Stimulated activated CD4-positive, alpha-beta T cell treated with anti-CD3 and anti-CD28 coated beads, Interleukin-1b, Interleukin-23, amount 100 ng/mL, for 24 hours (primary cell): Measurements from ENCODE around the gene GRAMD2A.
"Not testable (repeated sequence)": the region's sequence is repeated elsewhere in the genome, so short reads cannot be mapped to it uniquely, and the experiment has no call there.

ENCODE experiments used
- DNase-seq, 4 experiments: peaks; one replicate each; pipeline ENCODE4 v3.0.0-alpha.2; 2020; ENCODE audit warnings: low read depth in 4 of 4, low spot score in 1 of 4

Gene GRAMD2A

GRCh38 chr15:72189250-72189902 is 8.2 kb downstream of the GRAMD2A start:
- DNase-seq = no peak

- DNase-seq = no peak
Observed at GRCh38 chr15:72184165-72184811, 13.3 kb downstream of the GRAMD2A start.

GRCh38 chr15:72183781-72184164 is 13.8 kb downstream of the GRAMD2A start:
- DNase-seq = no peak

- no peak for DNase-seq
Observed at GRCh38 chr15:72182673-72183072, 14.9 kb downstream of the GRAMD2A start.

- no peak for DNase-seq
Observed at GRCh38 chr15:72182244-72182643, 15.3 kb downstream of the GRAMD2A start.

GRCh38 chr15:72180761-72181324 is 16.7 kb downstream of the GRAMD2A start:
- DNase-seq = no peak

GRCh38 chr15:72179950-72180581 is 17.5 kb downstream of the GRAMD2A start:
- no peak for DNase-seq

GRCh38 chr15:72178976-72179585 is 18.5 kb downstream of the GRAMD2A start:
- DNase-seq = no peak

- no peak for DNase-seq
Observed at GRCh38 chr15:72176743-72177142, 20.8 kb downstream of the GRAMD2A start.

- DNase-seq = no peak
Observed at GRCh38 chr15:72176159-72176558, 21.4 kb downstream of the GRAMD2A start.

- DNase-seq = no peak
Observed at GRCh38 chr15:72175186-72176044, 22.2 kb downstream of the GRAMD2A start.

- DNase-seq = no peak
Observed at GRCh38 chr15:72174551-72175165, 22.9 kb downstream of the GRAMD2A start.

- DNase-seq = no peak
Observed at GRCh38 chr15:72173864-72174550, 23.6 kb downstream of the GRAMD2A start.

- DNase-seq = no peak
Observed at GRCh38 chr15:72173401-72173800, 24.2 kb downstream of the GRAMD2A start.

GRCh38 chr15:72172796-72173195 is 24.8 kb downstream of the GRAMD2A start:
- no peak for DNase-seq

- not testable (repeated sequence) for DNase-seq
Observed at GRCh38 chr15:72171978-72172377, 25.6 kb downstream of the GRAMD2A start.

- DNase-seq = no peak
Observed at GRCh38 chr15:72170691-72171090, 26.9 kb downstream of the GRAMD2A start.

GRCh38 chr15:72169921-72170611 is 27.5 kb downstream of the GRAMD2A start:
- no peak for DNase-seq

GRCh38 chr15:72169236-72169920 is 28.2 kb downstream of the GRAMD2A start:
- no peak for DNase-seq
